ENCODE data around the gene ZC3H4. TPM values are rescaled to one million over a fixed set of nuclear protein-coding genes. Genes with fewer than 3 reads are reported as not detected.
"Not testable (repeated sequence)": the region's sequence is repeated elsewhere in the genome, so short reads cannot be mapped to it uniquely, and the experiment has no call there.

Gene ZC3H4
- total and polyA plus RNA-seq, 9 of the 15 experiments (the other 6 are each of a cell fraction or from before 2014, with no cell fraction given), result 2.2 to 75.6 (median 18.3) TPM

DNA sequence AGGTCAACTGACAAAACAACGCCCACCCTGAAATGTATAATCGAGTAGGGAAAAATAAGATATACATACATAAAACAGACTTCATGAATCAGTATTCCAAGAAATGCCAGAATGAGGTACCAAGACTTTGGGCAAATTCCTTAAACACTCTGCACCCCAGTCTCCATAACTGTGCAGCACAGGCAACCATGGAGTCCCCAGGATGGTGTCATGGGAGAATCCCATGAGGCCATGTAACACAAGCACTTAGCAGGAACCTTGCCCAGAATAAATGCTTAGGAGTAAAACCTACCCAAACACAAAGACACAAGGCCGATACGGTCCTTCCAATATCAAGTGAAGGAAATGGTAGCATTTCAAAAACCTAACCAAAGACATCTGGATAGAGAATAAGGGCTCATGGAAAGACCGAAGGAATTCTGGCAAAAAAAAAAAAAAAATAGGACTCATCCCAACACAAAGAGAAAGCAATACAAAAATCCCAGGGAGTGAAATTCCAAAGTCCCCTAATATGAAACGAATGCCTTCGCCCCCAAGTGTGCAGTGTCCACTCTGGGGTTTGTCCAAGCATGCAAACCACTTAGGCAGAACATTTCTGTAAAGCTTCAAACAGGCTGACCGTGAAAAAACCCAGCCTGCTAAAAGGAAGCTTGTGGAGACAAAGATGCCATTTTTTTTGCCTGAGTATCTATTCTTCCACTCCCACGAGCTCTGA lies 11.1 kb downstream of the ZC3H4 start (continued):
- TF ChIP-seq, protein P1, sequence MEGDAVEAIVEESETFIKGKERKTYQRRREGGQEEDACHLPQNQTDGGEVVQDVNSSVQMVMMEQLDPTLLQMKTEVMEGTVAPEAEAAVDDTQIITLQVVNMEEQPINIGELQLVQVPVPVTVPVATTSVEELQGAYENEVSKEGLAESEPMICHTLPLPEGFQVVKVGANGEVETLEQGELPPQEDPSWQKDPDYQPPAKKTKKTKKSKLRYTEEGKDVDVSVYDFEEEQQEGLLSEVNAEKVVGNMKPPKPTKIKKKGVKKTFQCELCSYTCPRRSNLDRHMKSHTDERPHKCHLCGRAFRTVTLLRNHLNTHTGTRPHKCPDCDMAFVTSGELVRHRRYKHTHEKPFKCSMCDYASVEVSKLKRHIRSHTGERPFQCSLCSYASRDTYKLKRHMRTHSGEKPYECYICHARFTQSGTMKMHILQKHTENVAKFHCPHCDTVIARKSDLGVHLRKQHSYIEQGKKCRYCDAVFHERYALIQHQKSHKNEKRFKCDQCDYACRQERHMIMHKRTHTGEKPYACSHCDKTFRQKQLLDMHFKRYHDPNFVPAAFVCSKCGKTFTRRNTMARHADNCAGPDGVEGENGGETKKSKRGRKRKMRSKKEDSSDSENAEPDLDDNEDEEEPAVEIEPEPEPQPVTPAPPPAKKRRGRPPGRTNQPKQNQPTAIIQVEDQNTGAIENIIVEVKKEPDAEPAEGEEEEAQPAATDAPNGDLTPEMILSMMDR (IDR thresholded peaks at IDR 0.05 in 2 of 3, conservative IDR thresholded peaks at IDR 0.05 in 1 of 3; ENCODE audit: insufficient read depth in 2 of 3, low read depth in 1 of 3, low read length in 3 of 3), result no peak
- TF ChIP-seq, protein P2, sequence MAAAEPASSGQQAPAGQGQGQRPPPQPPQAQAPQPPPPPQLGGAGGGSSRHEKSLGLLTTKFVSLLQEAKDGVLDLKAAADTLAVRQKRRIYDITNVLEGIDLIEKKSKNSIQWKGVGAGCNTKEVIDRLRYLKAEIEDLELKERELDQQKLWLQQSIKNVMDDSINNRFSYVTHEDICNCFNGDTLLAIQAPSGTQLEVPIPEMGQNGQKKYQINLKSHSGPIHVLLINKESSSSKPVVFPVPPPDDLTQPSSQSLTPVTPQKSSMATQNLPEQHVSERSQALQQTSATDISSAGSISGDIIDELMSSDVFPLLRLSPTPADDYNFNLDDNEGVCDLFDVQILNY (CRISPR knock-in tag; IDR thresholded peaks at IDR 0.05), result no peak

DNA sequence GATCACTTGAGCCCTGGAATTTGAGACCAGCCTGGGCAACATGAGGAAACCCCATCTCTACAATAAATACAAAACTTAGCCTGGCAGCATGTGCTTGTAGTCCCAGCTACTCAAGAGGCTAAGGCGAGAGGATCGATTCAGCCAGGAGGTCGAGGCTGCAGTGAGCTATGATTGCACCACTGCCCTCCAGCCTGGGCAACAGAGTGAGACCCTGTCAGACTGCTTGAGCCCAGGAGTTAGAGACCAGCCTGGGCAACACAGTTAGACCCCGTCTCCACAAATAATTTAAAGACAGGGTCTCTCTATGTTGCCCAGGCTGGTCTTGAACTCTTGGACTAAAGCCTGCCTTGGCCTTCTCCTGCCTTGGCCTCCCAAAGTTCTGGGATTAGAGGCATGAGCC lies 12.5 kb downstream of the ZC3H4 start:
- H3K9me3 ChIP-seq (replicated peaks; ENCODE audit: control insufficient read depth, insufficient read depth, low read depth, low read length); FAIRE-seq; H2AFZ ChIP-seq (ENCODE audit: low read depth, low read length); H3K27ac ChIP-seq (ENCODE audit: extremely low read depth, low read depth, low read length); H3K4me3 ChIP-seq; in situ Hi-C loops (cut with MboI); ATAC-seq; intact Hi-C loops (cut with micrococcal nuclease); H4K20me1 ChIP-seq (replicated peaks; ENCODE audit: control insufficient read depth, insufficient read depth, low read length); H3K27me3 ChIP-seq (ENCODE audit: control insufficient read depth in 2 of 2, insufficient read depth in 2 of 2, low read length in 2 of 2); H3K9me1 ChIP-seq (ENCODE audit: control insufficient read depth, insufficient read depth, low read length); H3K4me2 ChIP-seq (ENCODE audit: insufficient read depth, low read length); BruUV-seq (replicated peaks); DNase-seq (ENCODE audit: extremely low read depth in 1 of 4, low spot score in 3 of 4): not testable (repeated sequence)
- H3K9ac ChIP-seq (ENCODE audit: insufficient read depth in 1 of 2, low read depth in 2 of 2, low read length in 2 of 2), result 0 out of 4 replicates have a peak overlapping the region, but pooled peaks of 1 of the 2 experiments have one; percentile 21
- peaks cover 92% of the 10 kb centered on the region for H3K79me2 ChIP-seq (ENCODE audit: control insufficient read depth, insufficient read depth, low read length)
- peak; percentile 54 for TF ChIP-seq ZNF121 (CRISPR knock-in tag; conservative IDR thresholded peaks at IDR 0.05)
- peaks cover 63% of the 10 kb centered on the region for H3K36me3 ChIP-seq (ENCODE audit: control insufficient read depth, insufficient read depth, low read length)
- WGBS (ENCODE audit: insufficient coverage, low coverage, missing lambda C conversion rate), result 94% methylated on average over 4 of the region's 4 CpGs
- ChIA-PET POLR2A (interaction anchor here (3.8 kb wide), 1 partner anchor 12 kb away, joined by 18 read pairs; the partner anchor contains the start of gene ZC3H4), CTCF (ENCODE audit: low intra/inter-chr PET ratio) (interaction anchor here (0.6 kb wide), 1 partner anchor 596 kb away, joined by 4 read pairs; no protein-coding TSS in a partner anchor)
- peaks cover 27% of the 10 kb centered on the region in 2 experiments for H3K4me1 ChIP-seq (replicated peaks in 1 of 2; ENCODE audit: control insufficient read depth in 2 of 2, insufficient read depth in 2 of 2, low read length in 2 of 2)
